NCI-H510A treated with DMSO at 0.1 percent for 48 hours (cell line): ENCODE data around the gene NCOR1.
A peak's percentile ranks its signal among the peaks of the same experiment; 100 is the strongest.
"Not testable (repeated sequence)": the region's sequence is repeated elsewhere in the genome, so short reads cannot be mapped to it uniquely, and the experiment has no call there.

Experiments used
- DNase-seq: peaks from one replicate; lab custom pipeline; 2025; lab: John Stamatoyannopoulos, UW

NCOR1 gene

GRCh38 chr17:16214190-16215001, 938 bp downstream of the NCOR1 start:
- peak; percentile 22 for DNase-seq

DNA sequence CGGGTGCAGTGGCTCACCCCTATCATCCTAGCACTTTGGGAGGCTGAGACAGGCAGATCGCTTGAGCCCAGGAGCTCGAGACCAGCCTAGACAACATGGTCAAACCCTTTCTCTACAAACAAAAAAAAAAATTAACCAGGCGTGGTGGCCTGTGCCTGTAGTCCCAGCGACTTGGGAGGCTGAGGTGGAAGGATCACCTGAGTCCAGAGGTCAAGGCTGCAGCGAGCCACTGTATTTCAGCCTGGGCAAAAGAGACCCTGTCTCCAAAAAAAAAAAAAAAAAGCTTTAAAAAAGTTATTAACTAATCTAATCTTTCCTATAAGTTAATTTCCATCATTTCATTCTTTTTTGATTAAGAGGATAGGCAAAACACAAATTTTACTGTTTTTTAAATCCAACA, 2.5 kb downstream of the NCOR1 start:
- no peak for DNase-seq

DNA sequence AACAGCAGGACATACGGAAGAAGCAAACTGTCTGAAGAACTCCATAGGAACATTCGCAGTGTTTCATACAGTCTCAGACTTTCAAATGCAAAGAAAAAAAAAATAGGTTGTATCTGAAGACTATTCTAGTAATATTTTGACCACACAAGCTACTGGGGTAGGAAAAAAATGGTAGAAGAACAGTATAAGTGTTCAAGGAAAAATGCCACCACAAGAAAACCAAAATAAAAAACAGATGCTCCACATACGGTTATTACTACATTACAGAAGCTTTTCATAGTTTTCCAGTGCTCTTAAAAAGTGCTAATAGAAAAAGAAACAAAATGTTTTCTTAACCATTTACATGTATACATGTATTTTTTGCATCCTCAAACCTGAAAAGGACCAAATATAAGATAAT, 3.7 kb downstream of the NCOR1 start:
- no peak for DNase-seq

- not testable (repeated sequence) for DNase-seq
These were observed 10.6 kb downstream of the NCOR1 start for GRCh38 chr17:16204763-16205162.

GRCh38 chr17:16202554-16203500, 12.5 kb downstream of the NCOR1 start:
- DNase-seq, result not testable (repeated sequence)

GRCh38 chr17:16201693-16202131, 13.6 kb downstream of the NCOR1 start:
- not testable (repeated sequence) for DNase-seq

DNA sequence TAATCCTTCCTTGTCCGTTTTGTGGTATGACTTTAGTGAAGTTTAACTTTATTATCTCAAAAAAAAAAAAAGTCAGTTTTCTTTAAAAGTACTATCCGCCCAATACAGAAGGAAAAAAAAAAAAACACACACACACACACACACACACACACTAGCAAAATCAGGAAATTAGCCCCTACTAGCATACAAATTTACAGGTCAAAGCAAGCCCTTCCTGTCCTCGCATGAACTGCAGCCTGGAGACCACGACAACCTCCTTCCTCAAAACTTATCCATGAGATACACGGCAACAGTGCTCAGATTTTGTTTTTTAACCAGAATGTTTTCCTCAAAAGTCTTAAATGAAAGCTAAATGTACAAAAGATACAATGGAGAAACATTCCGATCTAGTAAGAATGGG, 16.2 kb downstream of the NCOR1 start:
- no peak for DNase-seq

- no peak for DNase-seq
These were observed 18.1 kb downstream of the NCOR1 start for GRCh38 chr17:16197276-16197675.

DNA sequence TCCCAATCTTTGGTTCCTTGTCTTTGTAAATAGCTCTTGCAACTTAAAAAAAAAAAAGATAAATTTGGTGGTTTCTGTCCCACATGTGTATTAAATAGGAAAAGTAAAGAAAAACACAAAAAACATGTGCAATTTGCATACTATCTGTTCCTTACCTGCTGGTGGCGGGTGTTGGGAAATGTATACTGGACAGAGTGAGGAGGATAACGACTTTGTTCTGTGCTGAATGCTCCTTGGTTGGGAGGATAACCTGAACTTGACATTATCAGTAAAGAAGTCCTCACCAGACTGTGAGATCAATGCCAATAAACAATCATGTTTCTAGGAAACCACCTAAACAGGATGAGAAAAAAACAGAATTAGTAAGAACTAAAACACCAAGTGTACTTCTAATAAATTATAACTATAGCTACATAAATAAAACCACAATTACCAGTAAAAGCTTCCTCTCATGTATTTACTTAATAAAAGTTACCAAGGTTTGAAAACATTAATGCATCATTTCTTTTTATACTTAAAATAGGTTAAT, 21.0 kb downstream of the NCOR1 start:
- not testable (repeated sequence) for DNase-seq

GRCh38 chr17:16191604-16192003, 23.7 kb downstream of the NCOR1 start:
- no peak for DNase-seq

GRCh38 chr17:16190703-16191360, 24.5 kb downstream of the NCOR1 start:
- DNase-seq, result no peak

DNA sequence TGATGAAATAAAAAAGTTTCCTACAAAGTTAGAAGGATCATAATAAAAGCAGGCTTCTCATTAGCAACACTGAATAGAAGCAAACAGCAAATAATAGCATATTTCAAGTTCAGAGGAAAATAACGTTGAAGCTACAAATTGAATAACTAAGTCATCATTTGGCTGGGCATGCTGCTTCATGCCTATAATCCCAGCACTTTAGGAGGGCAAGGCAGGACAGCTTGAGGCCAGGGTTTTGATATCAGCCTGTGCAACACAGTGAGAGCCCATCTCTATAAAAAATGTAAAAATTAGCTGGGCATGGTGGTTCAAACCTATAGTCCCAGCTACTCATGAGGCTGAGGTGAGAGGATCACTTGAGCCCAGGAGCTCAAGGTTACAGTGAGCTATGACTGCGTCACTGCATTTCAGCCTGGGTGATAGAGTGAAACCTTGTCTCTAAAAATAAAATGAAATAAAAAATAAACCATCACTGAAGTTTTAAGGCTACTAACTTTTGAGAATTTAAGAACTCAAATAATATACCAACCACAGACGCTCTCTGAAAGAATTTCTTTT, 25.5 kb downstream of the NCOR1 start:
- DNase-seq, result no peak

DNA sequence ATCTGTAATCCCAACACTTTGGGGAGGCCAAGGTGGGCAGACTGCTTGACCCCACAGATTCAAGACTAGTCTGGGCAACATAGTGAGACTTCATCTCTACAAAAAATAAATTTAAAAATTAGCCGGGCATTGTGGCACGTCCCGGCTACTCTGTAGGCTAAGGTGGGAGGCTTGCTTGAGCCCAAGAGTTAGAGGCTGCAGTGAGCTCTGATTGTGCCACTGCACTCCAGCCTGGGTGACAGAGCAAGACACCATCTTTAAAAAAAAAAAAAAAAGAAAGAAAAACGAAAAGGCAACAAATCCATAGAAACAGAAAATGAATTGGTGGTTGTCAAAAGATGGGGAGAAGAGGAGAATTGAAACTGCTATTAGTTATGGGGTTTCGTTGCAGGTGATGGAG, 27.7 kb downstream of the NCOR1 start:
- no peak for DNase-seq

DNA sequence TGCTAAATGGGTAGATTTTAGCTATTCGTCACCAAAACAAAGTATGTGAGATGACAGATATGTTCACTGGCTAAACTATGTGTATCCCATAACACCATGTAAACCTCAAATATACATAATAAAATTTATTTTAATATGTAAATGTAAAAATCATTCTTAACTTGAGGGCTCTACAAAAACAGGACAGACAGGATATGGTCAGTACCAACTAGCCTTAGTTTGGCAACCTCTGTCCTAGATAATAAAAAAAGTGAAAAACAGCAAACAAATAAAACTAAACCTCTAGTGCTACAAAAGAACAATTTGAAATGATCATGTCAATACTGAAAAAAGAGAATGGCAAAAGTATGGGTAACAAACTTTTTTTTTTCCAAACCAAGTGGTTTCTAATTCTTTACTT, 33.8 kb downstream of the NCOR1 start:
- DNase-seq, result no peak

DNA sequence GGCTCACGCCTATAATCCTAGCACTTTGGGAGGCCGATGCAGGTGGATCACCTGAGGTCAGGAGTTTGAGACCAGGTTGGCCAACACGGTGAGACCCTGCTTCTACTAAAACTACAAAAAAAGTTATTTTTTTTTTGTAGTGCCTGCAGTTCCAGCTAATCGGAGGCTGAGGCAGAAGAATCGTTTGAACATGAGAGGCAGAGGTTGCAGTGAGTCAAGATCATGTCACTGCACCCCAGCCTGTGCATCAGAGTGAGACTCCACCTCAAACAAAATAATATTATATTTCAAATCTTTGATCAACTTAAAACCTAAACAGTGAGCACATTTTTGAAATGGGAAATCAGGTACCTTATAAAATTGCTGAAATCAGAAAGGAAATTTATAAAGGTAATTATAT, 36.5 kb downstream of the NCOR1 start:
- DNase-seq, result no peak

DNA sequence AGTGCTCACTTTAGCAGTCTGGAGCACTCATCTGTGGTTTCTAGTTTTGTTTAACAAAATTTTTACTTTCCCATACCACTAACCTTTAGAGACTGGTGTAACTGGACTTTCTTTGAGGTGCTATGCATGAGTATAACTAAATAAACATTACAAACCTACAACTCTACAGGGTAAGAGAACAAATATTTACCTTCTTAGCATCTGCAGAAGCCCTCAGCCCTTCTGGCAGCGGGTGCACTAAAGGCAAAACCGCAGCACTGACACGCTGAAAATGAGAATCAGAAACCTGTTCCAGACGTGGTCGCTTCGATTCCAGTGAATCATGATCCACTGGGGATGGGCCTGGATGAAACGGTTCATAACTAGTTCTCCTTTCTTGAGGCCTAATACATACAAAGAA, 43.7 kb downstream of the NCOR1 start:
- DNase-seq, result peak; percentile 93

GRCh38 chr17:16166766-16167165, 48.6 kb downstream of the NCOR1 start:
- DNase-seq, result not testable (repeated sequence)

GRCh38 chr17:16158714-16159113, 56.6 kb downstream of the NCOR1 start:
- DNase-seq, result no peak

- DNase-seq, result no peak
These were observed 59.8 kb downstream of the NCOR1 start for GRCh38 chr17:16155536-16155935.

- not testable (repeated sequence) for DNase-seq
These were observed 63.0 kb downstream of the NCOR1 start for GRCh38 chr17:16152326-16152725.

GRCh38 chr17:16150251-16150856, 65.0 kb downstream of the NCOR1 start:
- no peak for DNase-seq
